ENCODE results near the gene BPIFB1. TPM values are rescaled to one million over a fixed set of nuclear protein-coding genes. Genes with fewer than 3 reads are reported as not detected.

The BPIFB1 gene
- total and polyA plus RNA-seq, 2 of the 13 experiments (the other 11 are each of a cell fraction or from before 2014, with no cell fraction given), result 0.82 to 4.4 TPM

- TF ChIP-seq ZNF431 (CRISPR knock-in tag; IDR thresholded peaks at IDR 0.05; ENCODE audit: borderline replicate concordance, low read depth), result no peak
- peak; percentile 32; the same call in 1 of the 2 replicates for TF ChIP-seq MXD1 (CRISPR knock-in tag; IDR thresholded peaks at IDR 0.05)
- TF ChIP-seq REPIN1 (CRISPR knock-in tag; IDR thresholded peaks at IDR 0.05; ENCODE audit: borderline replicate concordance, low read depth), result no peak
- TF ChIP-seq UBTF (CRISPR knock-in tag; IDR thresholded peaks at IDR 0.05), result no peak
- no peak for TF ChIP-seq IKZF1 (IDR thresholded peaks at IDR 0.05)
- no peak for TF ChIP-seq ZNF782 (CRISPR knock-in tag; IDR thresholded peaks at IDR 0.05; ENCODE audit: borderline replicate concordance)
- TF ChIP-seq ZNF788 (CRISPR knock-in tag; IDR thresholded peaks at IDR 0.05; ENCODE audit: borderline replicate concordance), result peak; percentile 83; the same call in 1 of the 2 replicates
- 0 out of 2 replicates have a peak, but pooled peaks have one; percentile 9 for TF ChIP-seq SP5 (CRISPR knock-in tag; IDR thresholded peaks at IDR 0.05; ENCODE audit: borderline replicate concordance, low read depth)
- TF ChIP-seq ZNF709 (CRISPR knock-in tag; IDR thresholded peaks at IDR 0.05), result peak; percentile 58; the same call in 1 of the 2 replicates
- TF ChIP-seq ARHGAP35 (CRISPR knock-in tag; IDR thresholded peaks at IDR 0.05; ENCODE audit: borderline replicate concordance), result 0 out of 2 replicates have a peak, but pooled peaks have one; percentile 71
- TF ChIP-seq ZNF124 (CRISPR knock-in tag; IDR thresholded peaks at IDR 0.05), result 0 out of 2 replicates have a peak, but pooled peaks have one; percentile 63
- no peak for TF ChIP-seq CCAR2 (optimal IDR thresholded peaks at IDR 0.05; ENCODE audit: low read depth, low read length)
- no peak for TF ChIP-seq PHB2 (IDR thresholded peaks at IDR 0.05; ENCODE audit: partially characterized antibody)
- TF ChIP-seq EED (CRISPR knock-in tag; IDR thresholded peaks at IDR 0.05), result peak; percentile 41; the same call in 1 of the 2 replicates
- no peak for TF ChIP-seq ZNF777 (CRISPR knock-in tag; IDR thresholded peaks at IDR 0.05)
- TF ChIP-seq SNRNP70 (IDR thresholded peaks at IDR 0.05; ENCODE audit: low read depth, low read length), result no peak
- peak; percentile 56; the same call in 1 of the 2 replicates for TF ChIP-seq HOXA5 (CRISPR knock-in tag; IDR thresholded peaks at IDR 0.05)
- TF ChIP-seq ZNF207 (IDR thresholded peaks at IDR 0.05; ENCODE audit: borderline replicate concordance), result no peak
- no peak for TF ChIP-seq ZNF24 (IDR thresholded peaks at IDR 0.05)
Observed at GRCh38 chr20:33280000-33280680, 2.9 kb upstream of the BPIFB1 start (continued).

Data from HepG2 (cell line).